Neural cell (in vitro differentiated cells): ENCODE results near the gene ADRB2. TPM values are rescaled to one million over a fixed set of nuclear protein-coding genes. Genes with fewer than 3 reads are reported as not detected.

Source experiments
- H2AFZ ChIP-seq: fragments of 200-600, 300-800 bp; sonication (generic), shearing (Covaris generic); 2 replicates; pipeline ENCODE4 v1.6.0; 2014; ENCODE audit warnings: low read depth, mild to moderate bottlenecking, antibody characterized with exemption, low read length, moderate library complexity
- H3F3A ChIP-seq: fragments of 200-600 bp; shearing (Covaris generic); 2 replicates; pipeline ENCODE4 v1.6.1; 2016; ENCODE audit warnings: mild to moderate bottlenecking, moderate library complexity, mixed read lengths, antibody characterized with exemption, low read length; ENCODE audit not compliant: insufficient read depth, poor library complexity, severe bottlenecking
- H3K27ac ChIP-seq: fragments of 200-600, 300-800 bp; sonication (generic), shearing (Covaris generic); 2 replicates; pipeline ENCODE4 v1.5.1; 2014; ENCODE audit warnings: mild to moderate bottlenecking, low read length, moderate library complexity
- H3K27me3 ChIP-seq: fragments of 300-800, 200-600 bp; sonication (generic), shearing (Covaris generic); 2 replicates; pipeline ENCODE4 v1.6.0; 2014; ENCODE audit warnings: mild to moderate bottlenecking, low read depth, low read length, moderate library complexity; ENCODE audit not compliant: insufficient read depth
- H3K36me3 ChIP-seq: fragments of 300-800, 200-600 bp; sonication (generic), shearing (Covaris generic); 2 replicates; pipeline ENCODE4 v1.5.1; 2014; ENCODE audit warnings: mild to moderate bottlenecking, antibody characterized with exemption, low read length, moderate library complexity; ENCODE audit not compliant: insufficient read depth
- H3K4me2 ChIP-seq: fragments of 300-800, 200-600 bp; sonication (generic), shearing (Covaris generic); 2 replicates; pipeline ENCODE4 v1.6.0; 2014; ENCODE audit warnings: mild to moderate bottlenecking, low read length
- H3K4me3 ChIP-seq: fragments of 300-800, 200-600 bp; sonication (generic), shearing (Covaris generic); 2 replicates; pipeline ENCODE4 v1.5.1; 2014; ENCODE audit warnings: mild to moderate bottlenecking, low read length, moderate library complexity
- H3K79me2 ChIP-seq: fragments of 200-600 bp; shearing (Covaris generic); replicated peaks from 2 replicates; pipeline ENCODE4 v1.6.0; 2014; ENCODE audit warnings: mild to moderate bottlenecking, low read length, moderate library complexity; ENCODE audit not compliant: insufficient read depth
- H3K9ac ChIP-seq: fragments of 300-800, 200-600 bp; sonication (generic), shearing (Covaris generic); 2 replicates; pipeline ENCODE4 v1.6.1; 2016; ENCODE audit warnings: mild to moderate bottlenecking, low read length, mixed read lengths
- H3K9me2 ChIP-seq: fragments of 200-600 bp; shearing (Covaris generic); 2 replicates; pipeline ENCODE4 v1.6.1; 2016; ENCODE audit warnings: mild to moderate bottlenecking, low read length, mixed read lengths; ENCODE audit not compliant: insufficient read depth
- H3K9me3 ChIP-seq: fragments of 200-600, 300-800 bp; sonication (generic), shearing (Covaris generic); 2 replicates; pipeline ENCODE4 v1.6.1; 2016; ENCODE audit warnings: mild to moderate bottlenecking, mixed run types, low read length, moderate library complexity, mixed read lengths
- H4K20me1 ChIP-seq: fragments of 200-600 bp; shearing (Covaris generic); 2 replicates; pipeline ENCODE4 v1.6.1; 2016; ENCODE audit warnings: mild to moderate bottlenecking, mixed run types; ENCODE audit not compliant: insufficient read depth
- EP300 ChIP-seq: fragments of 450-650 bp; conservative IDR thresholded peaks from 2 replicates; pipeline ENCODE4 v1.6.1; 2014; ENCODE audit warnings: antibody characterized with exemption, mild to moderate bottlenecking, moderate library complexity; ENCODE audit not compliant: poor library complexity, severe bottlenecking
- EZH2 ChIP-seq: fragments of 200-600, 300-800 bp; shearing (Covaris generic), sonication (generic); IDR thresholded peaks from 2 replicates; pipeline ENCODE4 v1.6.1; 2014; ENCODE audit warnings: antibody characterized with exemption, low read length, borderline replicate concordance, mild to moderate bottlenecking; ENCODE audit not compliant: insufficient read depth, poor library complexity, severe bottlenecking
- MXI1 ChIP-seq: fragments of 450-650 bp; conservative IDR thresholded peaks from 2 replicates; pipeline ENCODE4 v1.6.1; 2014; ENCODE audit warnings: antibody characterized with exemption, mild to moderate bottlenecking; ENCODE audit not compliant: poor library complexity, severe bottlenecking
- POLR2AphosphoS5 ChIP-seq: IDR thresholded peaks from 2 replicates; pipeline ENCODE4 v1.6.1; 2012
- RAD21 ChIP-seq: fragments of 450-650 bp; conservative IDR thresholded peaks from 2 replicates; pipeline ENCODE4 v1.6.1; 2014; ENCODE audit warnings: antibody characterized with exemption, mild to moderate bottlenecking, moderate library complexity
- SMC3 ChIP-seq: fragments of 450-650 bp; conservative IDR thresholded peaks from 2 replicates; pipeline ENCODE4 v1.6.1; 2014; ENCODE audit warnings: antibody characterized with exemption, mild to moderate bottlenecking, moderate library complexity; ENCODE audit not compliant: poor library complexity
- TAF1 ChIP-seq: IDR thresholded peaks from 2 replicates; pipeline ENCODE4 v1.6.1; 2012; ENCODE audit warnings: low read depth
- polyA minus RNA-seq: library from RNA; depleted of rRNA, polyadenylated mRNA; stranded (reverse); fragments of >200 nt; gene quantifications from 2 replicates; pipeline ENCODE4 v1.2.3, GENCODE V29; 2014
- polyA plus RNA-seq: library from polyadenylated mRNA; depleted of rRNA; stranded (reverse); fragments of >200 nt; gene quantifications from 2 replicates; pipeline ENCODE4 v1.2.3, GENCODE V29; 2014
- TF ChIP-seq, protein P1 (sequence below): IDR thresholded peaks from 2 replicates; pipeline ENCODE4 v1.6.1; 2012; ENCODE audit warnings: borderline replicate concordance
- TF ChIP-seq, protein P2 (sequence below): fragments of 450-650 bp; IDR thresholded peaks from 2 replicates; pipeline ENCODE4 v1.5.1; 2014; ENCODE audit warnings: antibody characterized with exemption, mild to moderate bottlenecking, moderate library complexity; ENCODE audit not compliant: poor library complexity, severe bottlenecking

ADRB2 gene
- polyA plus RNA-seq (not detected in 2 replicates), polyA minus RNA-seq (not detected in 2 replicates)

DNA sequence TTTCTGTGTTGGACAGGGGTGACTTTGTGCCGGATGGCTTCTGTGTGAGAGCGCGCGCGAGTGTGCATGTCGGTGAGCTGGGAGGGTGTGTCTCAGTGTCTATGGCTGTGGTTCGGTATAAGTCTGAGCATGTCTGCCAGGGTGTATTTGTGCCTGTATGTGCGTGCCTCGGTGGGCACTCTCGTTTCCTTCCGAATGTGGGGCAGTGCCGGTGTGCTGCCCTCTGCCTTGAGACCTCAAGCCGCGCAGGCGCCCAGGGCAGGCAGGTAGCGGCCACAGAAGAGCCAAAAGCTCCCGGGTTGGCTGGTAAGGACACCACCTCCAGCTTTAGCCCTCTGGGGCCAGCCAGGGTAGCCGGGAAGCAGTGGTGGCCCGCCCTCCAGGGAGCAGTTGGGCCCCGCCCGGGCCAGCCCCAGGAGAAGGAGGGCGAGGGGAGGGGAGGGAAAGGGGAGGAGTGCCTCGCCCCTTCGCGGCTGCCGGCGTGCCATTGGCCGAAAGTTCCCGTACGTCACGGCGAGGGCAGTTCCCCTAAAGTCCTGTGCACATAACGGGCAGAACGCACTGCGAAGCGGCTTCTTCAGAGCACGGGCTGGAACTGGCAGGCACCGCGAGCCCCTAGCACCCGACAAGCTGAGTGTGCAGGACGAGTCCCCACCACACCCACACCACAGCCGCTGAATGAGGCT is at the start of gene ADRB2:
ADRB2 (plus strand) TSS at position 559 of the 686 bp plus-strand sequence. CDS start 221 bp downstream, outside the sequence.
- no peak within 1 kb of the TSS for H3K27ac ChIP-seq
- H3K27me3 ChIP-seq = peaks cover 31% of the 10 kb centered on the region
- no peaks in the 10 kb centered on the region for H3K36me3 ChIP-seq
- no peak within 1 kb of the TSS for H3K9ac ChIP-seq
- H3K9me2 ChIP-seq = no peaks in the 10 kb centered on the region
- H2AFZ ChIP-seq = peak within 1 kb of the TSS; percentile 40
- TF ChIP-seq TAF1 = no peak
- TF ChIP-seq, protein P1, sequence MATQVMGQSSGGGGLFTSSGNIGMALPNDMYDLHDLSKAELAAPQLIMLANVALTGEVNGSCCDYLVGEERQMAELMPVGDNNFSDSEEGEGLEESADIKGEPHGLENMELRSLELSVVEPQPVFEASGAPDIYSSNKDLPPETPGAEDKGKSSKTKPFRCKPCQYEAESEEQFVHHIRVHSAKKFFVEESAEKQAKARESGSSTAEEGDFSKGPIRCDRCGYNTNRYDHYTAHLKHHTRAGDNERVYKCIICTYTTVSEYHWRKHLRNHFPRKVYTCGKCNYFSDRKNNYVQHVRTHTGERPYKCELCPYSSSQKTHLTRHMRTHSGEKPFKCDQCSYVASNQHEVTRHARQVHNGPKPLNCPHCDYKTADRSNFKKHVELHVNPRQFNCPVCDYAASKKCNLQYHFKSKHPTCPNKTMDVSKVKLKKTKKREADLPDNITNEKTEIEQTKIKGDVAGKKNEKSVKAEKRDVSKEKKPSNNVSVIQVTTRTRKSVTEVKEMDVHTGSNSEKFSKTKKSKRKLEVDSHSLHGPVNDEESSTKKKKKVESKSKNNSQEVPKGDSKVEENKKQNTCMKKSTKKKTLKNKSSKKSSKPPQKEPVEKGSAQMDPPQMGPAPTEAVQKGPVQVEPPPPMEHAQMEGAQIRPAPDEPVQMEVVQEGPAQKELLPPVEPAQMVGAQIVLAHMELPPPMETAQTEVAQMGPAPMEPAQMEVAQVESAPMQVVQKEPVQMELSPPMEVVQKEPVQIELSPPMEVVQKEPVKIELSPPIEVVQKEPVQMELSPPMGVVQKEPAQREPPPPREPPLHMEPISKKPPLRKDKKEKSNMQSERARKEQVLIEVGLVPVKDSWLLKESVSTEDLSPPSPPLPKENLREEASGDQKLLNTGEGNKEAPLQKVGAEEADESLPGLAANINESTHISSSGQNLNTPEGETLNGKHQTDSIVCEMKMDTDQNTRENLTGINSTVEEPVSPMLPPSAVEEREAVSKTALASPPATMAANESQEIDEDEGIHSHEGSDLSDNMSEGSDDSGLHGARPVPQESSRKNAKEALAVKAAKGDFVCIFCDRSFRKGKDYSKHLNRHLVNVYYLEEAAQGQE = no peak
- no peak for TF ChIP-seq POLR2AphosphoS5
- no peak for TF ChIP-seq EP300
- no peak for TF ChIP-seq RAD21
- TF ChIP-seq EZH2 = no peak
- TF ChIP-seq SMC3 = no peak
- TF ChIP-seq, protein P2, sequence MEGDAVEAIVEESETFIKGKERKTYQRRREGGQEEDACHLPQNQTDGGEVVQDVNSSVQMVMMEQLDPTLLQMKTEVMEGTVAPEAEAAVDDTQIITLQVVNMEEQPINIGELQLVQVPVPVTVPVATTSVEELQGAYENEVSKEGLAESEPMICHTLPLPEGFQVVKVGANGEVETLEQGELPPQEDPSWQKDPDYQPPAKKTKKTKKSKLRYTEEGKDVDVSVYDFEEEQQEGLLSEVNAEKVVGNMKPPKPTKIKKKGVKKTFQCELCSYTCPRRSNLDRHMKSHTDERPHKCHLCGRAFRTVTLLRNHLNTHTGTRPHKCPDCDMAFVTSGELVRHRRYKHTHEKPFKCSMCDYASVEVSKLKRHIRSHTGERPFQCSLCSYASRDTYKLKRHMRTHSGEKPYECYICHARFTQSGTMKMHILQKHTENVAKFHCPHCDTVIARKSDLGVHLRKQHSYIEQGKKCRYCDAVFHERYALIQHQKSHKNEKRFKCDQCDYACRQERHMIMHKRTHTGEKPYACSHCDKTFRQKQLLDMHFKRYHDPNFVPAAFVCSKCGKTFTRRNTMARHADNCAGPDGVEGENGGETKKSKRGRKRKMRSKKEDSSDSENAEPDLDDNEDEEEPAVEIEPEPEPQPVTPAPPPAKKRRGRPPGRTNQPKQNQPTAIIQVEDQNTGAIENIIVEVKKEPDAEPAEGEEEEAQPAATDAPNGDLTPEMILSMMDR = no peak
- no peak for TF ChIP-seq MXI1
- H3K79me2 ChIP-seq = no peaks in the 10 kb centered on the region
- peak within 1 kb of the TSS; percentile 79 for H3K4me3 ChIP-seq
- H3K9me3 ChIP-seq = no peaks in the 10 kb centered on the region
- peak within 1 kb of the TSS; percentile 86 for H3K4me2 ChIP-seq
- no peaks in the 10 kb centered on the region for H3F3A ChIP-seq
- H4K20me1 ChIP-seq = no peaks in the 10 kb centered on the region

DNA sequence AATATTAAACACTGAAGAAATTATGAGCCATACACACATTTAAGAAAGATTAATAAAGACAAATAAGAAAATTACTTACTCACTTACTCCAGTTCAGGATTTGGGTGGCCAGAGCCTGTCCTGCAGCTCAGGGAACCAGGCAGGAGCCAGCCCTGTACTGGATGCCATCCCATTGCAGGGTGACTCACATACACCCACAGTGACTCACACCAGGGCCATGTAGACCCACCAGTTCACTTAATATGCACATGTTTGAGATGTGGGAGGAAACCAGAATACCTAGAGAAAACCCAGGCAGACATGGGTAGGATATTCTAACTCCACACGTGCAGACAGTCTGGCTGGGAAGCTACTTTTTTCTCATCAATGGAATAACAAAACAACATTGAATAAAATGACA is 49.6 kb upstream of the ADRB2 start:
- no peak overlapping the region for H2AFZ ChIP-seq
- H3K79me2 ChIP-seq = no peaks in the 10 kb centered on the region
- no peak overlapping the region for H3K4me3 ChIP-seq
- H3K36me3 ChIP-seq = no peaks in the 10 kb centered on the region
- no peaks in the 10 kb centered on the region for H3K9me3 ChIP-seq
- no peak overlapping the region for H3K9ac ChIP-seq
- no peak overlapping the region for H3K27ac ChIP-seq
- no peaks in the 10 kb centered on the region for H3K9me2 ChIP-seq
- no peaks in the 10 kb centered on the region for H4K20me1 ChIP-seq
- no peaks in the 10 kb centered on the region for H3K27me3 ChIP-seq
- H3F3A ChIP-seq = no peaks in the 10 kb centered on the region
- no peak for TF ChIP-seq TAF1
- H3K4me2 ChIP-seq = no peak overlapping the region
